H1 (cell line): ENCODE results near the gene LMNTD1. TPM values are rescaled to one million over a fixed set of nuclear protein-coding genes. Genes with fewer than 3 reads are reported as not detected.

Experiments used
- CTCF ChIA-PET: fragments of 300-600 bp; sonication (Branson Sonifier 250); formaldehyde crosslinking; loops from one replicate; lab custom pipeline; 2021; ENCODE audit not compliant: partially characterized antibody; lab: Charles Lee
- POLR2A ChIA-PET: fragments of 300-600 bp; sonication (Branson Sonifier 250); formaldehyde crosslinking; loops from one replicate; lab custom pipeline; 2021; ENCODE audit warnings: inconsistent platforms; ENCODE audit not compliant: partially characterized antibody; lab: Charles Lee
- DNase-seq, 2 experiments: peaks; one replicate each; pipeline versions ENCODE4 v3.0.0 to v3.0.0-alpha.2; 2010 to 2022; ENCODE audit warnings: low spot score in 2 of 2, low read depth in 1 of 2, mixed read lengths in 1 of 2
- FAIRE-seq: peaks from 2 replicates; lab custom pipeline; 2011; peaks lifted over from hg19 to GRCh38; lab: Jason Lieb, UNC
- H2AFZ ChIP-seq: 2 replicates; pipeline ENCODE4 v1.8.1; 2012; ENCODE audit warnings: low read length, inconsistent platforms
- H2AK5ac ChIP-seq: 2 replicates; pipeline ENCODE4 v1.6.1; 2013; ENCODE audit warnings: low read depth, low read length
- H2BK120ac ChIP-seq: replicated peaks from 2 replicates; pipeline ENCODE3; 2013; ENCODE audit warnings: low read depth, low read length, inconsistent platforms
- H2BK12ac ChIP-seq: 2 replicates; pipeline ENCODE4 v1.6.1; 2013; ENCODE audit warnings: low read depth, low read length
- H2BK15ac ChIP-seq: 2 replicates; pipeline ENCODE4 v1.6.1; 2013; ENCODE audit warnings: low read length
- H2BK20ac ChIP-seq: 2 replicates; pipeline ENCODE4 v1.6.1; 2013; ENCODE audit warnings: low read length
- H2BK5ac ChIP-seq: 2 replicates; pipeline ENCODE4 v1.6.1; 2013; ENCODE audit warnings: low read depth, low read length
- H3K14ac ChIP-seq: 2 replicates; pipeline ENCODE4 v1.6.1; 2013; ENCODE audit warnings: inconsistent platforms; ENCODE audit not compliant: insufficient read length
- H3K18ac ChIP-seq: 2 replicates; pipeline ENCODE4 v1.6.1; 2013; ENCODE audit warnings: low read length; ENCODE audit errors: extremely low read depth
- H3K23ac ChIP-seq: 2 replicates; pipeline ENCODE4 v1.6.1; 2013; ENCODE audit warnings: inconsistent platforms; ENCODE audit not compliant: insufficient read length
- H3K23me2 ChIP-seq: 2 replicates; pipeline ENCODE4 v1.6.1; 2013; ENCODE audit warnings: low read depth, low read length
- H3K27ac ChIP-seq: 2 replicates; pipeline ENCODE4 v1.6.1; 2011; ENCODE audit warnings: low read depth, low read length, inconsistent platforms
- H3K27me3 ChIP-seq, 4 experiments: replicated peaks in 1 of 4; 1 replicate in 1 of 4; 2 replicates in 3 of 4; pipeline versions ENCODE4 v1.6.1 to v1.8.1; 2011 to 2013; ENCODE audit warnings: low read length in 3 of 4, mild to moderate bottlenecking in 3 of 4, inconsistent platforms in 2 of 4, mixed read lengths in 2 of 4, moderate library complexity in 1 of 4; ENCODE audit not compliant: control insufficient read depth in 3 of 4, insufficient read depth in 3 of 4; ENCODE audit errors: extremely low read depth in 1 of 4
- H3K36me3 ChIP-seq, 4 experiments: 2 replicates each; pipeline versions ENCODE4 v1.6.1 to v1.8.1; 2011 to 2013; ENCODE audit warnings: mild to moderate bottlenecking in 4 of 4, low read length in 3 of 4, moderate library complexity in 2 of 4, control low read depth in 1 of 4, inconsistent platforms in 1 of 4; ENCODE audit not compliant: insufficient read depth in 4 of 4, control insufficient read depth in 2 of 4
- H3K4ac ChIP-seq: replicated peaks from 2 replicates; pipeline ENCODE3; 2013; ENCODE audit warnings: low read length, low read depth, mixed read lengths, inconsistent platforms; ENCODE audit not compliant: insufficient read length
- H3K4me1 ChIP-seq, 4 experiments: replicated peaks in 1 of 4; 1 replicate in 1 of 4; 2 replicates in 3 of 4; pipeline versions ENCODE4 v1.6.1 to v1.8.1; 2011 to 2013; ENCODE audit warnings: low read length in 3 of 4, inconsistent platforms in 2 of 4, mixed read lengths in 1 of 4; ENCODE audit not compliant: insufficient read depth in 4 of 4, control insufficient read depth in 3 of 4
- H3K4me2 ChIP-seq, 2 experiments: 2 replicates each; pipeline versions ENCODE4 v1.6.1 to v1.8.1; 2011 to 2013; ENCODE audit warnings: low read depth in 2 of 2, low read length in 2 of 2, control low read depth in 1 of 2, inconsistent platforms in 1 of 2, mild to moderate bottlenecking in 1 of 2; ENCODE audit not compliant: insufficient read depth in 1 of 2
- H3K4me3 ChIP-seq, 4 experiments: fragments of 200-600, 300-600 bp in 1 of 4; sonication (generic), shearing (Covaris generic), sonication (Bioruptor Twin) in 1 of 4; 2 replicates each; pipeline versions ENCODE4 v1.5.1 to v1.8.1; 2011 to 2016; ENCODE audit warnings: low read length in 4 of 4, low read depth in 3 of 4, control low read depth in 2 of 4, inconsistent platforms in 2 of 4, mild to moderate bottlenecking in 2 of 4, mixed read lengths in 1 of 4, moderate library complexity in 1 of 4; ENCODE audit not compliant: insufficient read depth in 2 of 4; ENCODE audit errors: extremely low read depth in 1 of 4
- H3K56ac ChIP-seq: replicated peaks from 2 replicates; pipeline ENCODE3; 2013; ENCODE audit warnings: low read depth, mild to moderate bottlenecking, mixed read lengths, low read length, inconsistent platforms; ENCODE audit not compliant: insufficient read length
- H3K79me1 ChIP-seq: 2 replicates; pipeline ENCODE4 v1.6.1; 2013; ENCODE audit warnings: low read depth, low read length, control low read depth
- H3K79me2 ChIP-seq, 2 experiments: 2 replicates each; pipeline versions ENCODE4 v1.6.1 to v1.8.1; 2012 to 2013; ENCODE audit warnings: low read length in 2 of 2, mild to moderate bottlenecking in 2 of 2, inconsistent platforms in 1 of 2; ENCODE audit not compliant: insufficient read depth in 2 of 2, control insufficient read depth in 1 of 2
- H3K9ac ChIP-seq, 4 experiments: replicated peaks in 1 of 4; 1 replicate in 1 of 4; 2 replicates in 3 of 4; pipeline versions ENCODE4 v1.6.1 to v1.8.1; 2011 to 2013; ENCODE audit warnings: low read depth in 3 of 4, low read length in 3 of 4, control low read depth in 2 of 4, mild to moderate bottlenecking in 2 of 4, moderate library complexity in 2 of 4, inconsistent platforms in 1 of 4; ENCODE audit errors: extremely low read depth in 1 of 4
- H3K9me3 ChIP-seq, 2 experiments: 2 replicates each; pipeline versions ENCODE4 v1.6.1 to v1.8.1; 2012 to 2013; ENCODE audit warnings: mild to moderate bottlenecking in 2 of 2, moderate library complexity in 2 of 2, control low read depth in 1 of 2, inconsistent platforms in 1 of 2, low read depth in 1 of 2, low read length in 1 of 2, mixed read lengths in 1 of 2; ENCODE audit not compliant: insufficient read depth in 2 of 2
- H4K20me1 ChIP-seq, 2 experiments: replicated peaks in 1 of 2; 2 replicates each; pipeline versions ENCODE3 to v1.8.1; 2011 to 2013; ENCODE audit warnings: inconsistent platforms in 2 of 2, low read length in 2 of 2, mild to moderate bottlenecking in 1 of 2; ENCODE audit not compliant: insufficient read depth in 2 of 2, control insufficient read depth in 1 of 2
- H4K5ac ChIP-seq: 2 replicates; pipeline ENCODE4 v1.6.1; 2013; ENCODE audit warnings: low read length, low read depth, mixed read lengths, inconsistent platforms; ENCODE audit not compliant: insufficient read length
- H4K8ac ChIP-seq: 2 replicates; pipeline ENCODE4 v1.8.0; 2013; ENCODE audit warnings: mild to moderate bottlenecking, moderate library complexity, low read length, inconsistent platforms; ENCODE audit not compliant: insufficient read depth; ENCODE audit errors: extremely low read depth
- H4K91ac ChIP-seq: replicated peaks from 2 replicates; pipeline ENCODE3; 2013; ENCODE audit warnings: low read length, mixed read lengths, inconsistent platforms; ENCODE audit not compliant: insufficient read length
- HDAC6 ChIP-seq: IDR thresholded peaks from one replicate; pipeline ENCODE4 v1.7.1; 2012; ENCODE audit warnings: low read depth, mild to moderate bottlenecking, inconsistent platforms, low read length, moderate library complexity
- PHF8 ChIP-seq: fragments of 200-600 bp; sonication (generic); conservative IDR thresholded peaks from 2 replicates; pipeline ENCODE4 v1.7.1; 2012; ENCODE audit warnings: low read depth, mild to moderate bottlenecking, inconsistent platforms, low read length, moderate library complexity
- POU5F1 ChIP-seq: IDR thresholded peaks from 2 replicates; pipeline ENCODE4 v1.6.1; 2011; ENCODE audit warnings: low read depth, mild to moderate bottlenecking, low read length, moderate library complexity
- SIRT6 ChIP-seq: IDR thresholded peaks from one replicate; pipeline ENCODE4 v1.7.1; 2012; ENCODE audit warnings: low read length, inconsistent platforms
- TCF12 ChIP-seq: IDR thresholded peaks from 2 replicates; pipeline ENCODE4 v1.6.1; 2011; ENCODE audit warnings: low read depth, mild to moderate bottlenecking, low read length
- YY1 ChIP-seq: IDR thresholded peaks from 2 replicates; pipeline ENCODE4 v1.6.1; 2011; ENCODE audit warnings: low read depth, mild to moderate bottlenecking, low read length
- WGBS, 2 experiments: shearing (Covaris generic) in 1 of 2; methylation state at CpG; one replicate each; pipeline versions ENCODE4 v1.1.6 to v1.1.7; 2013 to 2015; ENCODE audit warnings: low lambda C conversion rate in 2 of 2, mixed read lengths in 2 of 2, inconsistent platforms in 1 of 2, low coverage in 1 of 2, missing lambda C conversion rate in 1 of 2; ENCODE audit not compliant: insufficient replicate concordance in 2 of 2, insufficient coverage in 1 of 2, insufficient read length in 1 of 2; ENCODE audit errors: extremely low coverage in 1 of 2, missing lambda C conversion rate in 1 of 2; 5-methylcytosine and 5-hydroxymethylcytosine counted together
- polyA plus RNA-seq, 7 experiments: library from polyadenylated mRNA; depleted of rRNA in 3 of 7; stranded (reverse) in 5 of 7; unstranded in 2 of 7; fragments of >200 nt in 5 of 7; fragments of 200-250 nt in 2 of 7; gene quantifications; 1 replicate in 5 of 7; 2 replicates in 1 of 7; 4 replicates in 1 of 7; pipeline versions ENCODE4 v1.2.1 to v1.2.3, GENCODE V29; 2011 to 2013; ENCODE audit warnings: missing spikeins in 2 of 7, mixed read lengths in 2 of 7
- total RNA-seq: library from RNA; stranded (reverse); fragmentation: NEBNext Ultra II Directional; extraction: Animal tissue kit (Norgen Biotek cat#: 25700); gene quantifications from 2 replicates; pipeline ENCODE4 v1.2.1, GENCODE V29; 2021
- TF ChIP-seq, protein P1 (sequence below), 3 experiments: IDR thresholded peaks; 1 replicate in 2 of 3; 2 replicates in 1 of 3; pipeline versions ENCODE4 v1.5.1 to v1.6.1; 2011; ENCODE audit warnings: low read length in 3 of 3, mild to moderate bottlenecking in 3 of 3, inconsistent platforms in 2 of 3, low read depth in 1 of 3, moderate library complexity in 1 of 3; ENCODE audit not compliant: insufficient read depth in 1 of 3; ENCODE audit errors: control extremely low read depth in 1 of 3
- TF ChIP-seq, protein P2 (sequence below): IDR thresholded peaks from 2 replicates; pipeline ENCODE4 v1.6.1; 2012; ENCODE audit warnings: low read length, inconsistent platforms

LMNTD1 gene
- total and polyA plus RNA-seq, 2 of the 8 experiments (the other 6 are each of a cell fraction or from before 2014, with no cell fraction given) = not detected

DNA sequence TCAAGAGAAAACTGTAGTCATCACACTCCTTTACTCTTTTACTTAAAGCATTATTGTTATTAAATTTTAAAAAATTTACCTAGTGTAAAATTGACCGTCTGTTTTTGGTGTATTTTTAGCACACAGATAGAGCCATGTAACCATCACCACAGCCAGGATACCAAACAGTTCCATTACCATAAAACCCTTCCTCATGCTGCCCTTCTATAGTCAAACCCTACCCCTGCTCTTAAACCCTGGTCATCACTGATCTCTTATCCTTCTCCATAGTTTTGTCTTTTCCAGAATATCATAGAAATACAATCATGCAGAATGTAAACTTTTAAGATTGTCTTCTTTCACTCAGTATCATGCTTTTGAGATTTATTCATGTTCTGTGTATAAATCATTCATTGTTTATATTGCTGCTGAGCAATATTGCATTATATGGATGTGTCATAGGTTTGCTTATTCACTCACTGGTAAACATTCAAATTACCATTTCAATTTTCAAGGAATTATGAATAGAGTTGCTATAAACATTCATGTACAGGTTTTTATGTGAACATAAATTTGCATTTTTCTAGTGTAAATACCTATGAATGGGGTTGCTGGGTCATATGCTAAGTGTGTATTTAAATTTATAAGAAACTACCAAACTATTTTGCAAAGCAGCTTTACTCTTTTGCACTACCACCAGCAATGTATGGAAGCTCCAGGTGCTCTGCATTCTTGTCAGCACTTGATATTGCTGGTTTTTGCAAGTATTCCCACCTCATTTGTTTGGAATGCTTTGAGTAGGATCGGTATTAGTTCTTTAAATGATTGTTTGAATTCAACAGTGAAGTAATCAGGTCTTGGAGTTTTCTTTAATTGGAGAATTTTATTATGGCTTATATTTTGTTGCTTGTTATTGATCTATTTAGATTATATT lies 125.5 kb downstream of the LMNTD1 start:
- DNase-seq (no peak), FAIRE-seq (no peak)
- POLR2A ChIA-PET = no interaction called here
- Histone ChIP-seq H4K91ac (no peak overlapping the region), H2AK5ac (no peak overlapping the region), H2BK5ac (no peak overlapping the region), H2BK120ac (no peak overlapping the region), H3K9me3 (no peaks in the 10 kb centered on the region), H3K36me3 (no peaks in the 10 kb centered on the region), H3K18ac (no peak overlapping the region), H3K27ac (no peak overlapping the region), H3K79me2 (no peaks in the 10 kb centered on the region), H2BK20ac (no peak overlapping the region), H3K4me3 (no peak overlapping the region), H4K5ac (no peak overlapping the region), H3K79me1 (no peaks in the 10 kb centered on the region), H3K23ac (no peak overlapping the region), H3K4me1 (no peaks in the 10 kb centered on the region), H3K4me2 (no peak overlapping the region), H3K14ac (no peak overlapping the region), H3K27me3 (no peaks in the 10 kb centered on the region), H4K8ac (no peak overlapping the region), H2BK15ac (no peak overlapping the region), H3K23me2 (no peaks in the 10 kb centered on the region), H3K56ac (no peak overlapping the region), H3K9ac (no peak overlapping the region), H2BK12ac (no peak overlapping the region), H2AFZ (no peak overlapping the region), H3K4ac (no peak overlapping the region), H4K20me1 (no peaks in the 10 kb centered on the region)
- 92% methylated on average over 2 of the region's 2 CpGs; no CpG with 5 or more reads in 1 of the 2 experiments for WGBS, 2 experiments
- CTCF ChIA-PET = no interaction called here
- TF ChIP-seq, protein P1, sequence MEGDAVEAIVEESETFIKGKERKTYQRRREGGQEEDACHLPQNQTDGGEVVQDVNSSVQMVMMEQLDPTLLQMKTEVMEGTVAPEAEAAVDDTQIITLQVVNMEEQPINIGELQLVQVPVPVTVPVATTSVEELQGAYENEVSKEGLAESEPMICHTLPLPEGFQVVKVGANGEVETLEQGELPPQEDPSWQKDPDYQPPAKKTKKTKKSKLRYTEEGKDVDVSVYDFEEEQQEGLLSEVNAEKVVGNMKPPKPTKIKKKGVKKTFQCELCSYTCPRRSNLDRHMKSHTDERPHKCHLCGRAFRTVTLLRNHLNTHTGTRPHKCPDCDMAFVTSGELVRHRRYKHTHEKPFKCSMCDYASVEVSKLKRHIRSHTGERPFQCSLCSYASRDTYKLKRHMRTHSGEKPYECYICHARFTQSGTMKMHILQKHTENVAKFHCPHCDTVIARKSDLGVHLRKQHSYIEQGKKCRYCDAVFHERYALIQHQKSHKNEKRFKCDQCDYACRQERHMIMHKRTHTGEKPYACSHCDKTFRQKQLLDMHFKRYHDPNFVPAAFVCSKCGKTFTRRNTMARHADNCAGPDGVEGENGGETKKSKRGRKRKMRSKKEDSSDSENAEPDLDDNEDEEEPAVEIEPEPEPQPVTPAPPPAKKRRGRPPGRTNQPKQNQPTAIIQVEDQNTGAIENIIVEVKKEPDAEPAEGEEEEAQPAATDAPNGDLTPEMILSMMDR (IDR thresholded peaks at IDR 0.05; ENCODE audit: control extremely low read depth in 1 of 3, insufficient read depth in 1 of 3, low read depth in 1 of 3, low read length in 3 of 3) = no peak
- TF ChIP-seq, protein P2, sequence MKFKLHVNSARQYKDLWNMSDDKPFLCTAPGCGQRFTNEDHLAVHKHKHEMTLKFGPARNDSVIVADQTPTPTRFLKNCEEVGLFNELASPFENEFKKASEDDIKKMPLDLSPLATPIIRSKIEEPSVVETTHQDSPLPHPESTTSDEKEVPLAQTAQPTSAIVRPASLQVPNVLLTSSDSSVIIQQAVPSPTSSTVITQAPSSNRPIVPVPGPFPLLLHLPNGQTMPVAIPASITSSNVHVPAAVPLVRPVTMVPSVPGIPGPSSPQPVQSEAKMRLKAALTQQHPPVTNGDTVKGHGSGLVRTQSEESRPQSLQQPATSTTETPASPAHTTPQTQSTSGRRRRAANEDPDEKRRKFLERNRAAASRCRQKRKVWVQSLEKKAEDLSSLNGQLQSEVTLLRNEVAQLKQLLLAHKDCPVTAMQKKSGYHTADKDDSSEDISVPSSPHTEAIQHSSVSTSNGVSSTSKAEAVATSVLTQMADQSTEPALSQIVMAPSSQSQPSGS = no peak
- TF ChIP-seq HDAC6 (no peak), SIRT6 (no peak), PHF8 (no peak), POU5F1 (no peak), YY1 (no peak), TCF12 (no peak)
